Coronary artery (tissue), 2 donors: ENCODE data around the gene KCNMA1.

ENCODE experiments used
- DNase-seq: peaks from one replicate; pipeline ENCODE4 v3.0.0-alpha.2; 2017; ENCODE audit warnings: low spot score
- H3K27ac ChIP-seq, 2 donors: fragments of 200-600 bp; sonication (generic); one replicate each; pipeline ENCODE4 v1.5.1; 2016 to 2019
- H3K4me3 ChIP-seq: fragments of 200-600 bp; sonication (generic); 2 replicates; pipeline ENCODE4 v1.5.1; 2016; ENCODE audit warnings: mild to moderate bottlenecking, moderate library complexity
- TF ChIP-seq, protein P1 (sequence below): fragments of 200-600 bp; sonication (generic); IDR thresholded peaks from one replicate; pipeline ENCODE4 v1.5.1; 2019; ENCODE audit warnings: antibody characterized with exemption

Gene KCNMA1

DNA sequence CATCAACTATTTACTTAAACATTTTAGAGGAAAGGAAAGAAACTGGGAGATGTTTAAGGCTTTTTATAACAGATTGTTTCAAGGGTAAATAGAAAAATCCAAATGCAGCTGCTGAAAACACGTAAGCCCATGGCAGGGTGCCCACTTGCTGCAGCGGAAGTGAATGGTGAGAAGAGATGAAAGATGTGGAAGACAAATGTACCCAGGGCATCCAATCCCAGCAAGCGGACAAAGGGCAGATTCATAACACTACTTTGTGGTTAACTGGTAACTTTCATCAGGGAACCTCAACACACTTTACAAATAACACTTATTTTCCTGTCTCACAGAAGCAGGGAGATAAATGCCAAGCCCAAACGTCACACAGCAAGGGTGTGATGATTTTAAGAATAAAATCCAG is 358.4 kb downstream of the KCNMA1 start:
- TF ChIP-seq, protein P1, sequence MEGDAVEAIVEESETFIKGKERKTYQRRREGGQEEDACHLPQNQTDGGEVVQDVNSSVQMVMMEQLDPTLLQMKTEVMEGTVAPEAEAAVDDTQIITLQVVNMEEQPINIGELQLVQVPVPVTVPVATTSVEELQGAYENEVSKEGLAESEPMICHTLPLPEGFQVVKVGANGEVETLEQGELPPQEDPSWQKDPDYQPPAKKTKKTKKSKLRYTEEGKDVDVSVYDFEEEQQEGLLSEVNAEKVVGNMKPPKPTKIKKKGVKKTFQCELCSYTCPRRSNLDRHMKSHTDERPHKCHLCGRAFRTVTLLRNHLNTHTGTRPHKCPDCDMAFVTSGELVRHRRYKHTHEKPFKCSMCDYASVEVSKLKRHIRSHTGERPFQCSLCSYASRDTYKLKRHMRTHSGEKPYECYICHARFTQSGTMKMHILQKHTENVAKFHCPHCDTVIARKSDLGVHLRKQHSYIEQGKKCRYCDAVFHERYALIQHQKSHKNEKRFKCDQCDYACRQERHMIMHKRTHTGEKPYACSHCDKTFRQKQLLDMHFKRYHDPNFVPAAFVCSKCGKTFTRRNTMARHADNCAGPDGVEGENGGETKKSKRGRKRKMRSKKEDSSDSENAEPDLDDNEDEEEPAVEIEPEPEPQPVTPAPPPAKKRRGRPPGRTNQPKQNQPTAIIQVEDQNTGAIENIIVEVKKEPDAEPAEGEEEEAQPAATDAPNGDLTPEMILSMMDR: no peak
- DNase-seq: no peak
- Histone ChIP-seq H3K27ac (no peak overlapping the region), H3K4me3 (no peak overlapping the region)

DNA sequence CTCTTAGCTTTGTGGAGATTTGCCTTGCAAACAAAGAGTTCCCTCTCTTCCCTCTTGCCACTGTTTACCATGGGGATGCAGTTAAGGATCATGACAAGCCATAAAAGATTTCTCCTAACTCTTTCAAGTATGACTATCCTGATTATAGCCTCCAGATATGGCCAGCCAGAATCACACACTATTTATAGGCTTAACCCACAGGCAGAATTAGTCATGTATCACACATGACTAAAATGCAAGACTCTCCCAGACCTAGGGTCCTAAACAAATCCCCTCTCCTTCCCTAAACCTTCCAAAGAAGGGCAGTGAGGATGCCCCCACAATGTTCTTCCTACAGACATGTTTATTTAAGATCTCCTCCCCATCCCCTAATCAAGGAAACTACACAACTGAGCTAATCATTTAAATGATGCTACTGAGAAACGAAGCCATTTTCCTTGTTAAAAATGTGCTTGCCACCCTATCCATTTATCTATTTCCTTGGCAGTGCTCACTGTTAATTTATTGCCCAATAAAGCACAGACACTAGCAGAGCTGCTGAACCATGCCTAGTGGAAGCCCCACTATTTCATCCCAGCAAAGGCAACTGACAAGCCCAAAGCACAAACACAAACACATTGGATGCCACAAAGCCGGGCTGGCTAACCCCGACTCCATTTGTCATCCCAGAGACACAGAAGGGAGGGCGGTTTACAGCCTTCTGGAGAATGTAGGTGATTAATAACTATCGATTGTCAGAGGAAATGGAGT is 363.4 kb downstream of the KCNMA1 start:
- DNase-seq: no peak
- TF ChIP-seq, protein P1: no peak
- Histone ChIP-seq H3K27ac (peak overlapping the region in 1 of 2 donors; percentile 25), H3K4me3 (no peak overlapping the region)

DNA sequence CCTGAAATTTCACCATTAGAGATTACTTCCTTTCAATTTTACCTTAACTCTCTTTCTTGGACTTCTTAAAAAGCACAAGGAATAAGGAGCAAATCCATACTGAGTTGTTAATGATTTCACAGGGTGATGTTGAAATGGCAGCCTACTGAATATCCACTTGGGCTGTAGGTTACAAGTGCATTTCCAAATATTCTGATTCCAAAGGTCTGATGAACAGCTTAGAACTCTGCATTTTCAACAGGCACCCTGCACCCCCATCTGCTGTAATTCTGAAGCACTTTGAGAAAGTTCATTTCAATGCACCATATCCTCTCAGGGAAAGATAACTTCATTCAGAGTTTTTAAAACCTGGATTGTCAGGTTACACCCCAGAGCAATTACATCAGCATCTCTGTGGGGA is 368.4 kb downstream of the KCNMA1 start:
- H3K27ac ChIP-seq: peak overlapping the region in 1 of 2 donors; percentile 39

DNA sequence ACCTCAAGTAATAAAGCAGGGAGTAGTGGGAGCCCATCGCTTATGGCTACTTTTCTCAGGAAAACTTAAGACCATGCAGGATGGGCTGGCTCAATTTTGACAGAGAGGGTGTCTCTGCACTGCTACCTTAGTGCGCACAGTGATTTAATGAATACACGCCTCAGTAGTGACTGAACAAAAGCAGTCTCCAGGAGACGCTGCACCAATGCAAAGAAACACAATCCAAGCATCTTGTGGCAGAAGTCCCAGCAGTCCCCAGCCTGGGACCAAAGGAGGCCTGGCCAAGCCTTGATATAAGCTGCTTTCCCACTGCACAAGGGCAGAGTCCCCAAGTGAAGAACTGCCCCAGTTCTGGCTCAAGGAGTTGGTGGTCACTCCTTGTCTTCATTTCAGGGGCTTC is 368.9 kb downstream of the KCNMA1 start:
- no peak for DNase-seq
- Histone ChIP-seq H3K4me3 (no peak overlapping the region), H3K27ac (peak overlapping the region in 1 of 2 donors; percentile 39)
- TF ChIP-seq, protein P1: no peak

More for the DNA sequence above, 368.4 kb downstream of the KCNMA1 start:
- no peak overlapping the region for H3K4me3 ChIP-seq
- TF ChIP-seq, protein P1: no peak
- DNase-seq: no peak

DNA sequence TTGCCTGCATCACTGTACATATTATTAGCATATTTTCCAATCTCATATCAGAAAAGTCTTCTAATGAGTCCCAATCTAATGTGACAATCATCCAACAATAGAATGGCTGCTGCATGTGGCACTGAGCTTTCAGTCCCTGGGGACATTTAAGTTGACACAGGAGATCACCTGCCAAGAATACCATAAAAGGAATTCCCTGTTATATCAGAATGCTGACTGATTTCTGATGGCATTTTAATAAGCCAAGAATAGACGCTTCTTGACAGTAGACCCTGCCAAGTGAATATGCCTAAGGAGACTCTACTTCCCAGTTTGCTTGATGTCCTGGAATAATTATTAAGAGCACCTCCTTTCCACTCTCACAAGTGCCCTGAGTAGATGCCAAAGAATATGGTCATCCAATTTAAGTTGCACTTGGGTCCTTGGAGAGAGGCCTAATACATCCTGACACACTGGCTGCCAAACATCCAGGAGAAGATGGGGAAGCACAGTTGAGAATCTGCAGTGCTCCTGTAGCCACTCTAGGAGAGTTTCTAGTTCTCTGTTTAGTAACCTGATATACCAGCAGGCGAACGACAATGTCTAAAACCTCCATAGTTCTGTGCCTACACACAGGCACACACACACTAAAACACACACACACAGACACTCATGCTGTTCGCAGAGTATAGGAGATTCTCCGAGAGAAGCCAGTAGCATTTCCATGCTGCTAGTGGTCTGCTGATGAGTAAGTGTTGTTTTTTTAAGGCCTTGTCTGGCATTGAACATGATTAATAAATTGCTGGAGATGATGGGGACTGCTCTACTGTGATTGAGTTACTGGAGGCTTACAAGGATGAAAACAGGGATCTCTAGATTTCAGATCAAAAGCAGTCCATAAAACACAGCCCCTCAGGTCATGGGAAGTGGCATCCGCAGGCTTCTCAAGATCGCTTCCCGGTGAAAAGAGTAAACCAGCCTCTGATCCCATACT is 369.6 kb downstream of the KCNMA1 start:
- peak overlapping the region; percentile 14 to 39 for H3K27ac ChIP-seq
- no peak for DNase-seq
- TF ChIP-seq, protein P1: no peak
- no peak overlapping the region for H3K4me3 ChIP-seq

DNA sequence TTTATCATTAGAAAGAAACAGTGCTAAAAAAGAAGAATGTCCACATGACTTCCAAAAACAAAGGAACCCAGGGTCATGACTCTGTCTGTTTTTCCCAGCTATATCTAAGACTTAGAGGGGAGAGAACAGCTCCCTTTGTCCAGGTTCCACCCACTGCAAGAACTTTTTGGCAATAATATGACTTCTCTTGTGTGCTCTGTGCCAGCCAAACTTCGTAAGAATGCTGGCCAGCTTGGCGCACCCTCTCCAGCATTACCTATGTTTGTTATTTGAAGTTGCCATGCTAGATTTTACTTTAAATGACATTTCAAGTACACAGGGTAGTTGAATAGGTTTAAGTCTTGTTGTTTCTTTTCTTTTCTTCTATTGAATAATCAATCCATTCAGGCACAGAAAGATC is 371.4 kb downstream of the KCNMA1 start:
- Histone ChIP-seq H3K4me3 (no peak overlapping the region), H3K27ac (no peak overlapping the region)
- TF ChIP-seq, protein P1: no peak
- no peak for DNase-seq
